H1 (cell line): Measurements from ENCODE around the gene KRT78. TPM values are rescaled to one million over a fixed set of nuclear protein-coding genes. Genes with fewer than 3 reads are reported as not detected.

Experiments used
- CTCF ChIA-PET: fragments of 300-600 bp; sonication (Branson Sonifier 250); formaldehyde crosslinking; loops from one replicate; lab custom pipeline; 2021; ENCODE audit not compliant: partially characterized antibody; lab: Charles Lee
- POLR2A ChIA-PET: fragments of 300-600 bp; sonication (Branson Sonifier 250); formaldehyde crosslinking; loops from one replicate; lab custom pipeline; 2021; ENCODE audit warnings: inconsistent platforms; ENCODE audit not compliant: partially characterized antibody; lab: Charles Lee
- DNase-seq, 2 experiments: peaks; one replicate each; pipeline versions ENCODE4 v3.0.0 to v3.0.0-alpha.2; 2010 to 2022; ENCODE audit warnings: low spot score in 2 of 2, low read depth in 1 of 2, mixed read lengths in 1 of 2
- FAIRE-seq: peaks from 2 replicates; lab custom pipeline; 2011; peaks lifted over from hg19 to GRCh38; lab: Jason Lieb, UNC
- H2AFZ ChIP-seq: 2 replicates; pipeline ENCODE4 v1.8.1; 2012; ENCODE audit warnings: low read length, inconsistent platforms
- H2AK5ac ChIP-seq: 2 replicates; pipeline ENCODE4 v1.6.1; 2013; ENCODE audit warnings: low read depth, low read length
- H2BK120ac ChIP-seq: replicated peaks from 2 replicates; pipeline ENCODE3; 2013; ENCODE audit warnings: low read depth, low read length, inconsistent platforms
- H2BK12ac ChIP-seq: 2 replicates; pipeline ENCODE4 v1.6.1; 2013; ENCODE audit warnings: low read depth, low read length
- H2BK15ac ChIP-seq: 2 replicates; pipeline ENCODE4 v1.6.1; 2013; ENCODE audit warnings: low read length
- H2BK20ac ChIP-seq: 2 replicates; pipeline ENCODE4 v1.6.1; 2013; ENCODE audit warnings: low read length
- H2BK5ac ChIP-seq: 2 replicates; pipeline ENCODE4 v1.6.1; 2013; ENCODE audit warnings: low read depth, low read length
- H3K14ac ChIP-seq: 2 replicates; pipeline ENCODE4 v1.6.1; 2013; ENCODE audit warnings: inconsistent platforms; ENCODE audit not compliant: insufficient read length
- H3K18ac ChIP-seq: 2 replicates; pipeline ENCODE4 v1.6.1; 2013; ENCODE audit warnings: low read length; ENCODE audit errors: extremely low read depth
- H3K23ac ChIP-seq: 2 replicates; pipeline ENCODE4 v1.6.1; 2013; ENCODE audit warnings: inconsistent platforms; ENCODE audit not compliant: insufficient read length
- H3K23me2 ChIP-seq: 2 replicates; pipeline ENCODE4 v1.6.1; 2013; ENCODE audit warnings: low read depth, low read length
- H3K27ac ChIP-seq: 2 replicates; pipeline ENCODE4 v1.6.1; 2011; ENCODE audit warnings: low read depth, low read length, inconsistent platforms
- H3K27me3 ChIP-seq, 4 experiments: replicated peaks in 1 of 4; 1 replicate in 1 of 4; 2 replicates in 3 of 4; pipeline versions ENCODE4 v1.6.1 to v1.8.1; 2011 to 2013; ENCODE audit warnings: low read length in 3 of 4, mild to moderate bottlenecking in 3 of 4, inconsistent platforms in 2 of 4, mixed read lengths in 2 of 4, moderate library complexity in 1 of 4; ENCODE audit not compliant: control insufficient read depth in 3 of 4, insufficient read depth in 3 of 4; ENCODE audit errors: extremely low read depth in 1 of 4
- H3K36me3 ChIP-seq, 4 experiments: 2 replicates each; pipeline versions ENCODE4 v1.6.1 to v1.8.1; 2011 to 2013; ENCODE audit warnings: mild to moderate bottlenecking in 4 of 4, low read length in 3 of 4, moderate library complexity in 2 of 4, control low read depth in 1 of 4, inconsistent platforms in 1 of 4; ENCODE audit not compliant: insufficient read depth in 4 of 4, control insufficient read depth in 2 of 4
- H3K4ac ChIP-seq: replicated peaks from 2 replicates; pipeline ENCODE3; 2013; ENCODE audit warnings: low read length, low read depth, mixed read lengths, inconsistent platforms; ENCODE audit not compliant: insufficient read length
- H3K4me1 ChIP-seq, 4 experiments: replicated peaks in 1 of 4; 1 replicate in 1 of 4; 2 replicates in 3 of 4; pipeline versions ENCODE4 v1.6.1 to v1.8.1; 2011 to 2013; ENCODE audit warnings: low read length in 3 of 4, inconsistent platforms in 2 of 4, mixed read lengths in 1 of 4; ENCODE audit not compliant: insufficient read depth in 4 of 4, control insufficient read depth in 3 of 4
- H3K4me2 ChIP-seq, 2 experiments: 2 replicates each; pipeline versions ENCODE4 v1.6.1 to v1.8.1; 2011 to 2013; ENCODE audit warnings: low read depth in 2 of 2, low read length in 2 of 2, control low read depth in 1 of 2, inconsistent platforms in 1 of 2, mild to moderate bottlenecking in 1 of 2; ENCODE audit not compliant: insufficient read depth in 1 of 2
- H3K4me3 ChIP-seq, 4 experiments: fragments of 200-600, 300-600 bp in 1 of 4; sonication (generic), shearing (Covaris generic), sonication (Bioruptor Twin) in 1 of 4; 2 replicates each; pipeline versions ENCODE4 v1.5.1 to v1.8.1; 2011 to 2016; ENCODE audit warnings: low read length in 4 of 4, low read depth in 3 of 4, control low read depth in 2 of 4, inconsistent platforms in 2 of 4, mild to moderate bottlenecking in 2 of 4, mixed read lengths in 1 of 4, moderate library complexity in 1 of 4; ENCODE audit not compliant: insufficient read depth in 2 of 4; ENCODE audit errors: extremely low read depth in 1 of 4
- H3K56ac ChIP-seq: replicated peaks from 2 replicates; pipeline ENCODE3; 2013; ENCODE audit warnings: low read depth, mild to moderate bottlenecking, mixed read lengths, low read length, inconsistent platforms; ENCODE audit not compliant: insufficient read length
- H3K79me1 ChIP-seq: 2 replicates; pipeline ENCODE4 v1.6.1; 2013; ENCODE audit warnings: low read depth, low read length, control low read depth
- H3K79me2 ChIP-seq, 2 experiments: 2 replicates each; pipeline versions ENCODE4 v1.6.1 to v1.8.1; 2012 to 2013; ENCODE audit warnings: low read length in 2 of 2, mild to moderate bottlenecking in 2 of 2, inconsistent platforms in 1 of 2; ENCODE audit not compliant: insufficient read depth in 2 of 2, control insufficient read depth in 1 of 2
- H3K9ac ChIP-seq, 4 experiments: replicated peaks in 1 of 4; 1 replicate in 1 of 4; 2 replicates in 3 of 4; pipeline versions ENCODE4 v1.6.1 to v1.8.1; 2011 to 2013; ENCODE audit warnings: low read depth in 3 of 4, low read length in 3 of 4, control low read depth in 2 of 4, mild to moderate bottlenecking in 2 of 4, moderate library complexity in 2 of 4, inconsistent platforms in 1 of 4; ENCODE audit errors: extremely low read depth in 1 of 4
- H3K9me3 ChIP-seq, 2 experiments: 2 replicates each; pipeline versions ENCODE4 v1.6.1 to v1.8.1; 2012 to 2013; ENCODE audit warnings: mild to moderate bottlenecking in 2 of 2, moderate library complexity in 2 of 2, control low read depth in 1 of 2, inconsistent platforms in 1 of 2, low read depth in 1 of 2, low read length in 1 of 2, mixed read lengths in 1 of 2; ENCODE audit not compliant: insufficient read depth in 2 of 2
- H4K20me1 ChIP-seq, 2 experiments: replicated peaks in 1 of 2; 2 replicates each; pipeline versions ENCODE3 to v1.8.1; 2011 to 2013; ENCODE audit warnings: inconsistent platforms in 2 of 2, low read length in 2 of 2, mild to moderate bottlenecking in 1 of 2; ENCODE audit not compliant: insufficient read depth in 2 of 2, control insufficient read depth in 1 of 2
- H4K5ac ChIP-seq: 2 replicates; pipeline ENCODE4 v1.6.1; 2013; ENCODE audit warnings: low read length, low read depth, mixed read lengths, inconsistent platforms; ENCODE audit not compliant: insufficient read length
- H4K8ac ChIP-seq: 2 replicates; pipeline ENCODE4 v1.8.0; 2013; ENCODE audit warnings: mild to moderate bottlenecking, moderate library complexity, low read length, inconsistent platforms; ENCODE audit not compliant: insufficient read depth; ENCODE audit errors: extremely low read depth
- H4K91ac ChIP-seq: replicated peaks from 2 replicates; pipeline ENCODE3; 2013; ENCODE audit warnings: low read length, mixed read lengths, inconsistent platforms; ENCODE audit not compliant: insufficient read length
- BRCA1 ChIP-seq: IDR thresholded peaks from 2 replicates; pipeline ENCODE4 v1.6.1; 2012; ENCODE audit warnings: low read depth, low read length, improper control_type of control experiment
- E2F6 ChIP-seq: IDR thresholded peaks from 2 replicates; pipeline ENCODE4 v1.6.1; 2012; ENCODE audit warnings: inconsistent platforms
- JUN ChIP-seq: IDR thresholded peaks from 2 replicates; pipeline ENCODE4 v1.6.1; 2011; ENCODE audit warnings: low read depth, mild to moderate bottlenecking, improper control_type of control experiment, low read length
- RXRA ChIP-seq: IDR thresholded peaks from 2 replicates; pipeline ENCODE4 v1.6.1; 2011; ENCODE audit warnings: low read depth, mild to moderate bottlenecking, low read length, moderate library complexity; ENCODE audit not compliant: insufficient read depth
- SP4 ChIP-seq: IDR thresholded peaks from 2 replicates; pipeline ENCODE4 v1.6.1; 2012; ENCODE audit warnings: low read length, inconsistent platforms
- WGBS, 2 experiments: shearing (Covaris generic) in 1 of 2; methylation state at CpG; one replicate each; pipeline versions ENCODE4 v1.1.6 to v1.1.7; 2013 to 2015; ENCODE audit warnings: low lambda C conversion rate in 2 of 2, mixed read lengths in 2 of 2, inconsistent platforms in 1 of 2, low coverage in 1 of 2, missing lambda C conversion rate in 1 of 2; ENCODE audit not compliant: insufficient replicate concordance in 2 of 2, insufficient coverage in 1 of 2, insufficient read length in 1 of 2; ENCODE audit errors: extremely low coverage in 1 of 2, missing lambda C conversion rate in 1 of 2; 5-methylcytosine and 5-hydroxymethylcytosine counted together
- polyA plus RNA-seq, 7 experiments: library from polyadenylated mRNA; depleted of rRNA in 3 of 7; stranded (reverse) in 5 of 7; unstranded in 2 of 7; fragments of >200 nt in 5 of 7; fragments of 200-250 nt in 2 of 7; gene quantifications; 1 replicate in 5 of 7; 2 replicates in 1 of 7; 4 replicates in 1 of 7; pipeline versions ENCODE4 v1.2.1 to v1.2.3, GENCODE V29; 2011 to 2013; ENCODE audit warnings: missing spikeins in 2 of 7, mixed read lengths in 2 of 7
- total RNA-seq: library from RNA; stranded (reverse); fragmentation: NEBNext Ultra II Directional; extraction: Animal tissue kit (Norgen Biotek cat#: 25700); gene quantifications from 2 replicates; pipeline ENCODE4 v1.2.1, GENCODE V29; 2021

KRT78 gene
- total and polyA plus RNA-seq, 2 of the 8 experiments (the other 6 are each of a cell fraction or from before 2014, with no cell fraction given) = not detected

GRCh38 chr12:52837413-52837741, 11.4 kb downstream of the KRT78 start:
- H3K18ac ChIP-seq = no peak overlapping the region
- no peak overlapping the region for H3K4ac ChIP-seq
- no peak overlapping the region for H4K8ac ChIP-seq
- H3K27ac ChIP-seq = no peak overlapping the region
- FAIRE-seq (no peak), DNase-seq (no peak)
- CTCF ChIA-PET = interaction anchor here (1.4 kb wide), 1 partner anchor 48 kb away, joined by 6 read pairs; no protein-coding TSS in a partner anchor
- no peak overlapping the region for H2BK120ac ChIP-seq
- no peaks in the 10 kb centered on the region for H3K36me3 ChIP-seq
- no peak overlapping the region for H3K14ac ChIP-seq
- H3K9me3 ChIP-seq = no peaks in the 10 kb centered on the region
- no peaks in the 10 kb centered on the region for H3K23me2 ChIP-seq
- no peak overlapping the region for H3K56ac ChIP-seq
- no peak overlapping the region for H2BK12ac ChIP-seq
- no peak overlapping the region for H3K9ac ChIP-seq
- H3K27me3 ChIP-seq = peaks cover 0 to 2% (median 0%) of the 10 kb centered on the region in 4 experiments; a peak in 1 of 7 replicates
- 78% methylated on average over 9 of the region's 9 CpGs; no CpG with 5 or more reads in 1 of the 2 experiments for WGBS, 2 experiments
- H2BK15ac ChIP-seq = no peak overlapping the region
- H3K4me1 ChIP-seq = no peaks in the 10 kb centered on the region
- no peak overlapping the region; the same call in 1 of the 2 replicates for H2AK5ac ChIP-seq
- no peak overlapping the region for H2BK5ac ChIP-seq
- H3K4me2 ChIP-seq = no peak overlapping the region
- no peaks in the 10 kb centered on the region for H3K79me2 ChIP-seq
- H3K4me3 ChIP-seq = no peak overlapping the region
- no peak overlapping the region for H2BK20ac ChIP-seq
- H4K20me1 ChIP-seq = no peaks in the 10 kb centered on the region
- no peak overlapping the region for H4K5ac ChIP-seq
- H3K79me1 ChIP-seq = no peaks in the 10 kb centered on the region
- TF ChIP-seq E2F6 = no peak
- TF ChIP-seq SP4 = no peak
- no peak for TF ChIP-seq RXRA
- no peak for TF ChIP-seq JUN
- no peak for TF ChIP-seq BRCA1
- TF ChIP-seq, all 59 proteins: peak for 0
- H4K91ac ChIP-seq = no peak overlapping the region
- POLR2A ChIA-PET = interaction anchor here (0.8 kb wide), 1 partner anchor 15 kb away, joined by 3 read pairs; no protein-coding TSS in a partner anchor
- H2AFZ ChIP-seq = no peak overlapping the region
- no peak overlapping the region for H3K23ac ChIP-seq
